AG04450 (cell line): Measurements from ENCODE around the gene CD2BP2. TPM values are rescaled to one million over a fixed set of nuclear protein-coding genes. Genes with fewer than 3 reads are reported as not detected.

ENCODE experiments used
- CTCF ChIA-PET: fragments of 300-600, 350-600 bp; formaldehyde crosslinking; extraction: SDS; loops from one replicate; lab custom pipeline; 2022; ENCODE audit warnings: antibody characterized with exemption, inconsistent platforms; lab: Charles Lee
- POLR2A ChIA-PET: fragments of 350-600 bp; formaldehyde crosslinking; extraction: SDS; loops from one replicate; lab custom pipeline; 2021; ENCODE audit warnings: antibody characterized with exemption, inconsistent platforms; lab: Yijun Ruan, JAX
- DNase-seq: peaks from one replicate; pipeline ENCODE4 v3.0.0-alpha.2; 2011; ENCODE audit warnings: low read depth, low spot score
- H3K27ac ChIP-seq: one replicate; pipeline ENCODE4 v1.5.1; 2012; ENCODE audit warnings: low read depth, low read length, control low read depth
- H3K27me3 ChIP-seq: one replicate; pipeline ENCODE4 v1.6.0; 2012; ENCODE audit warnings: low read length; ENCODE audit not compliant: control insufficient read depth, insufficient read depth
- H3K4me3 ChIP-seq: 2 replicates; pipeline ENCODE4 v1.5.1; 2011; ENCODE audit warnings: mild to moderate bottlenecking, low read depth, low read length, control low read depth
- H3K9me3 ChIP-seq: 2 replicates; pipeline ENCODE4 v1.5.1; 2012; ENCODE audit warnings: low read length; ENCODE audit not compliant: control insufficient read depth, insufficient read depth
- polyA plus RNA-seq: library from polyadenylated mRNA; depleted of rRNA; stranded (reverse); fragments of >200 nt; gene quantifications from 2 replicates; pipeline ENCODE4 v1.2.3, GENCODE V29; 2011
- TF ChIP-seq, protein P1 (sequence below): IDR thresholded peaks from 2 replicates; pipeline ENCODE4 v1.5.1; 2011; ENCODE audit warnings: low read depth, low read length, control low read depth, inconsistent platforms

The CD2BP2 gene
- polyA plus RNA-seq, 1 experiment: 49.5 TPM

DNA sequence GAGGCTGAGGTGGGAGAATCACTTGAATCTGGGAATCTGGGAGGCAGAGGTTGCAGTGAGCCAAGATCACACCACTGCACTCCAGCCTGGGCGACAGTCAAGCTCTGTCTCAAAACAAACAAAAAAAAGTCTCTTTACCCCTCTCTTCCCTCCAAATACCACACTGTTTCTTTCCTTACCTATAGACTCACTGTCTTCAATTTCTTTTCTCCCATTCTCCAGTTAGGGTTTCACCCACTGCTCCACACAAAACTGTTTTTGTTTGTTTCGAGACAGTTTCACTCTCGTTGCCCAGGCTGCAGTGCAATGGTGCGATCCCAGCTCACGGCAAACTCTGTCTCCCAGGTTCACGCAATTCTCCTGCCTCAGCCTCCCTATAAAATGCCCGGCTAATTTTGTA, 6.1 kb upstream of the CD2BP2 start:
- TF ChIP-seq, protein P1, sequence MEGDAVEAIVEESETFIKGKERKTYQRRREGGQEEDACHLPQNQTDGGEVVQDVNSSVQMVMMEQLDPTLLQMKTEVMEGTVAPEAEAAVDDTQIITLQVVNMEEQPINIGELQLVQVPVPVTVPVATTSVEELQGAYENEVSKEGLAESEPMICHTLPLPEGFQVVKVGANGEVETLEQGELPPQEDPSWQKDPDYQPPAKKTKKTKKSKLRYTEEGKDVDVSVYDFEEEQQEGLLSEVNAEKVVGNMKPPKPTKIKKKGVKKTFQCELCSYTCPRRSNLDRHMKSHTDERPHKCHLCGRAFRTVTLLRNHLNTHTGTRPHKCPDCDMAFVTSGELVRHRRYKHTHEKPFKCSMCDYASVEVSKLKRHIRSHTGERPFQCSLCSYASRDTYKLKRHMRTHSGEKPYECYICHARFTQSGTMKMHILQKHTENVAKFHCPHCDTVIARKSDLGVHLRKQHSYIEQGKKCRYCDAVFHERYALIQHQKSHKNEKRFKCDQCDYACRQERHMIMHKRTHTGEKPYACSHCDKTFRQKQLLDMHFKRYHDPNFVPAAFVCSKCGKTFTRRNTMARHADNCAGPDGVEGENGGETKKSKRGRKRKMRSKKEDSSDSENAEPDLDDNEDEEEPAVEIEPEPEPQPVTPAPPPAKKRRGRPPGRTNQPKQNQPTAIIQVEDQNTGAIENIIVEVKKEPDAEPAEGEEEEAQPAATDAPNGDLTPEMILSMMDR: no peak
- H3K9me3 ChIP-seq: no peaks in the 10 kb centered on the region
- no peak for DNase-seq
- H3K27me3 ChIP-seq: no peaks in the 10 kb centered on the region
- POLR2A ChIA-PET: no interaction called here
- no peak overlapping the region for H3K27ac ChIP-seq
- no peak overlapping the region for H3K4me3 ChIP-seq
- CTCF ChIA-PET: no interaction called here

DNA sequence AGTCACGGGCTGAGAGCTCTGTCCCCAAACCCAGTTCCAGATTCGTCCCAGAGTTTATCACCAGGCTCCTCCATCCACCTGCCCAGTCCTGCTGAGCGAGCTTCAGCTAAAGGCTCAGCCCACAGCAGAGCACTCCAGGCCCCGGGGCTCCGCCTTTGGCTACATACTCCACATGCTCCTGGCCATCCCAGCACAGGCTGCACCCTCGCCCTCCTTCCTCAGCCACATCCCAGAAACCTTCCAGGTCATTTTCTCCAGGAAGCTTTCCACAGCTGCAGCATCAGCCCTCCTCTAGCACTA, 4.7 kb upstream of the CD2BP2 start:
- no peak for DNase-seq
- Histone ChIP-seq H3K27ac (no peak overlapping the region), H3K4me3 (no peak overlapping the region), H3K9me3 (no peaks in the 10 kb centered on the region; the same call in 1 of the 2 replicates), H3K27me3 (no peaks in the 10 kb centered on the region)
- CTCF ChIA-PET: no interaction called here
- POLR2A ChIA-PET: interaction anchor here (0.5 kb wide), 1 partner anchor 24 kb away, joined by 3 read pairs; no protein-coding TSS in a partner anchor
- TF ChIP-seq, protein P1: no peak

DNA sequence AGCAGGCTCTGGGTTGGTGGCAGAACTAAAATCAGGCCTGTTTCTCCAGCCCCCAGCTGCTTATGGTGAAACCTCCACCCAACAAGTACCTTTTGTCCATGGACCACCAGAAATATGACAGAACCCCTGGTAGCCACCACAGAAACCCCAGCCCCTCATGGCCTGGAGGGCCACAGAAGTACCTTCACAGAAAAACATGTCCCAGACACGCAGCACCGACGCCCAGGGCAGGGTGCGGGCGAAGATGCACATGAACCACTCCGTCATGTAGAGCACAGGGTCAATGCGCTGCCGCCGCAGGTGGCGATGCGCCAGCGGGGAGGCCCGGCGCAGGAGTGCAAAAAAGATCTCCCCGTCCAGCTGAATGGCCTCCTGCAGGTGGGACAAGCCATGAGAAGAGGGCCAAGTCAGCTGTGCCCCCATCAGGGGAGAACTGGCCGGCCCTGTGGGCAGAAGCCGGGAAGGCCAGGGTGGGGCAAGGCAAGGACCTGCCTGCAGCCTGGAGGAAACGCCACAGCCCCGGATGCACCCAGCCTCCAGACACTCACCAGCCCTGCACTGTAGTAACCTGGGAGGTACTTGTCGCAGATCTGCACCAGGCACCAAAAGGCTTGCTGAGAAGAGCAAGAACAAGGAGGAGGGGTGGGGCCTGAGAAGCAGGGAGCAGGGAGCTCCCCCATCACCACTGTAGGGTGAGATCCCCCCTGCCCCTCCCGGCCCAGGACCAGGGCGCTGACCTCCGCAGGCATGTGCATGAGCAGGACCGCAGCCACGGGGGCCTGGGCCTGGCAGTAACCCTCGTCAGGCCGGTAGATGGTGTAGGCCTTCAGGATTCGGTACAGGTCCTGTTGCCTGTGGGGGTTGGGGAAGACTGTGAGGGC, 4.1 kb upstream of the CD2BP2 start:
- Histone ChIP-seq H3K27me3 (no peaks in the 10 kb centered on the region), H3K9me3 (no peaks in the 10 kb centered on the region; the same call in 1 of the 2 replicates), H3K27ac (no peak overlapping the region), H3K4me3 (no peak overlapping the region)
- DNase-seq: no peak
- TF ChIP-seq, protein P1: no peak
- CTCF ChIA-PET: no interaction called here
- POLR2A ChIA-PET: interaction anchor here (0.5 kb wide), 1 partner anchor 24 kb away, joined by 3 read pairs; no protein-coding TSS in a partner anchor

DNA sequence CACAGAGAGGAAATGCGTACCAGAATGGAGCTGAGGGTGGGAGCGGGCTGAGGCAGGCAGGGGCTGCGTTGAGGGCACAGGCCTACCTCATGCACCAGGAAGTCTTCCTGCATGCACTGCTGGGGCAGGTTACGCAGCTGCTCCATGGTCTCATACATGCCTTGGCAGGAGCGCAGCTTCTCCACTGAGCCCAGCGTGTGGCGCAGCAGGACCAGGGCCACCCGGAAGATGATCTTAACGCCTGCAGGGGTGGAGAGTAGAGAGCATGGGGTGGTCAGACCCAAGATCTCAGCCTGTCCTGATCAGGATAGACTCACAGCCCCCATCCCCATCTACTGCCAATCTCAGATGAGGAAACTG, 3.4 kb upstream of the CD2BP2 start:
- Histone ChIP-seq H3K27me3 (no peaks in the 10 kb centered on the region), H3K4me3 (no peak overlapping the region), H3K27ac (no peak overlapping the region), H3K9me3 (no peaks in the 10 kb centered on the region; the same call in 1 of the 2 replicates)
- POLR2A ChIA-PET: no interaction called here
- no peak for DNase-seq
- CTCF ChIA-PET: no interaction called here
- TF ChIP-seq, protein P1: no peak
